OCI-LY7 (cell line): ENCODE data around the gene EYA2.

ENCODE experiments used
- CTCF ChIP-seq: fragments of 200-600 bp; sonication (generic); conservative IDR thresholded peaks from 2 replicates; pipeline ENCODE4 v1.5.1; 2014; ENCODE audit warnings: mild to moderate bottlenecking, antibody characterized with exemption, low read length, moderate library complexity, mixed read lengths
- EZH2phosphoT487 ChIP-seq: fragments of 200-600 bp; sonication (generic); IDR thresholded peaks from 2 replicates; pipeline ENCODE4 v1.6.1; 2018; ENCODE audit warnings: low read depth, borderline replicate concordance, mild to moderate bottlenecking, mixed run types, antibody characterized with exemption, low read length, moderate library complexity, mixed read lengths

GRCh38 chr20:46917155-46917554 is 22.5 kb downstream of the EYA2 start:
- TF ChIP-seq CTCF (no peak), EZH2phosphoT487 (no peak)
